ENCODE measurements around the gene EIF4G3.
"Not testable (repeated sequence)": the region's sequence is repeated elsewhere in the genome, so short reads cannot be mapped to it uniquely, and the experiment has no call there.

EIF4G3 gene

GRCh38 chr1:21188235-21188634 is 11.5 kb upstream of the EIF4G3 start:
- DNase-seq: no peak

- no peak for DNase-seq
These were observed 8.6 kb upstream of the EIF4G3 start for GRCh38 chr1:21185221-21185731.

DNA sequence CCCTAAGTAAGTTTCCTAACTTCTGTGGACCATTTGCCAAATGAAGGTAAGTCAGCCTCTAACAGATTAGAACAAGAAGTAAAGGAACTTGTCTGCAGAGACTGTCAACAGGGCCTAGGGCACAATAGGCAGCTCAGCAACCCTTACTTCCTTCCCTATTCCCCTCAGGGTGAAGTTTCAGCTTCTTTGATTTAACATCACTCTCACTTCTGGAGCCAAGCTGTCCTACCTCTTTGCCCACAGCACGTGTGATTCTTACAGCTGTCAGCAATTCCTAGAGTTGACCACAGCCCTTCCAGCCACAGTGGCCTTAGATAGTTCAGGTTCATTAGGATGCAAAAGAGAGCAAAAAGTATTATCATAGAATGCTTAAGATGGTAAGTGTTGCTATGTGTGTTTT is 7.6 kb upstream of the EIF4G3 start:
- DNase-seq: peak in 1 of 2 donors; percentile 29

DNA sequence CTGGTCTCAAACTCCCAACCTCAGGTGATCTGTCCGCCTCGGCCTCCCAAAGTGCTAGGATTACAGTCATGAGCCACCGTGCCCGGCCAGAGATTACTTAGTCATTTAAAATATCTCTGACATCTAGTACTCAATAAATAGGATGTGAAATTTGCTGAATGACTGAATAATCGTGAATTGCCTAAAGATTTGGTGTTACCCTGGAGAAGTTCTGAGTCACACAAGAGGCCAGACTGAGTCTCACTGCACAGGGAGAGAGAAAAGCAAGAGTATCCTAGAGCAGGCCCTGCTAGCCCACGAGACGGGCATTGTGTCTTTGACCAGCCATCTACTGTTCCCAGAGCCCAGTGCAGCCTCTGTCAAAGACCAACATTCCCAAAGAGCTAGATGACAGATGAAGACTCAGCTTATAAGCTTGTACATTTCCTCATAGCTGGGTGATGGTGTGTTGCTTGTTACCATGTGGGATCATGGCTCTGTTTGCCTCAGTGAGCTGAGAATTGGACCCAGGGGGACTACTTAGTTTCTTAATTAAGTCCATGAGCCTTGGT is 5.6 kb upstream of the EIF4G3 start:
- no peak for DNase-seq

- not testable (repeated sequence) for DNase-seq
These were observed 1.6 kb upstream of the EIF4G3 start for GRCh38 chr1:21178271-21178670.

GRCh38 chr1:21175670-21176581 is 771 bp downstream of the EIF4G3 start:
- DNase-seq: peak; percentile 34 to 53

GRCh38 chr1:21175324-21175669 is 1.4 kb downstream of the EIF4G3 start:
- peak; percentile 58 to 68 for DNase-seq

DNA sequence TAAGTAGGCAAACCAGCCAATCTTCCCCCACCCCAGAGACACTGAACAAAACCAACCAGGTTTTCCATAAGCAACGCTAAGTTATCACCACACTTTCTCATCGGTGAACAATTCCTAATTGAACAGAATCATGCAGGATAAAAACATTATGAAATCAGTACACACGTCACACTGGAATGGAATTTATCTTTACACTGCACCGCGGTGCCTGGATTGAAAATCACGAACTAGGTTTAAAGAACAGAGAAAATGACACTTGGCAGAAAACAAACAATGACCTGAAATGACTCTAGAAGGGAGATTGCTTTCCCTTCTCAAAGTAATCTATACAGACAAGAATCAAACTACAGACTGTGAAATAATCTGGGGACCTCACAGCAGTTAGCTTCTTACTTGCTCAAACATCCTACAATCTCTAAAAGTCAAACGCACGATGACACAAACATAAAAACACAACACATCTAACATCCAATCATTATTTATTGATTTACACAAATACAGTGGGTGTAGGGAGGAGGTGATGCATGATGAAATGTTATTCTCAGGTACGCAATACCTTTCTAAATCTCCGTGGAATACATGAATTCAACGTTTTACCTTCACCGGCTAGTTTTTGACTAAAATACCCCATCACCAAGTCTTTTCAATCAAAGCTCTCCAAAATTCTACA is 1.9 kb downstream of the EIF4G3 start:
- DNase-seq: no peak

DNA sequence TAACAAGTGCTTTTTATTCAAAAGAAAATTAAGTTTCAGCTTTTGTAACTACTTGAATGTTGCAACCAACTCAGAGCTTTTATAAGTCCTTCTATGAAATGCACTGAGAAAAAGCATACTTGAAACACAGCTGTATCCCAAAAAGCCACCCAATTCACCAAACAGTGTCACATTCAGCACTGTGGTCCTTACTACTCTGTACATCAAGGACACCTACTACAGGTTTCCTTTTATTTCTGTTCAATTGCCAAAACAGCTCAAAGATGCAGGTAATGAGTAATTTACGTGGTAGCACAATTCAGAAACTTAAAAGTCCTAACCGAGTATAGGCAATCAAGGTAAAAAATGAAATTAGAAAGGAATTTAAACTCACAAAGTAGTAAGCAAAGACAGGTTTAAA is 2.5 kb downstream of the EIF4G3 start:
- DNase-seq: no peak

DNA sequence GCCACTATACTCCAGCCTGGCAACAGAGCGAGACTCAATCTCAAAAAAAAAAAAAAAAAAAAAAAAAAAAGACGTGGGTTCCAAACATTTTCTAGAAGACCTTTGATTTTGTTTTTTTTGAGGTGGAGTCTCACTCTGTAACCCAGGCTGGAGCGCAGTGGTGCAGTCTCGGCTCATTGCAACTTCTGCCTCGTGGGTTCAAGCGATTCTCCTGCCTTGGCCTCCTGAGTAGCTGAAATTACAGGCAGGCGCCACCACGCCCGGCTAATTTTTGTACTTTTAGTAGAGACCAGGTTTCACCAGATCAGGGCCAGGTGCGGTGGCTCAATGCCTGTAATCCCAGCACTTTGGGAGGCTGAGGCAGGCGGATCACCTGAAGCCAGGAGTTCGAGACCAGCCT is 3.6 kb downstream of the EIF4G3 start:
- not testable (repeated sequence) for DNase-seq

DNA sequence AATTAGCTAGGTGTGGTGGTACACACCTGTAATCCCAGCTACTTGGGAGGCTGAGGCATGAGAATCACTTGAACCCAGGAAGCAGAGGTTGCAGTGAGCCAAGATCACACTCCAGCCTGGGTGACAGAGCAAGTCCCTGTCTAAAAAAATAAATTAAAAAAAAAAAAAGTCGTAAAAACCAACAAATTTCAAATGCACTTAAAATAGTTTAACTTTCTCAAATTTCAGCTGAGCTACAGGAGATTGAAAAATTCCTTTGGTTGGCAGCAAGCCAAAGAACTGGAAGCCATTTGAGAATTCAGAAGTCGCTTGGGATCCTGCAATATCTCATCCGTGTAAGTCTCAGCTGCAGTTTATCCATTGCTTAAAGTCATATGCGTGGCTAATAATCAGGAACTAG is 5.9 kb downstream of the EIF4G3 start:
- DNase-seq: not testable (repeated sequence)

- DNase-seq: no peak
These were observed 8.3 kb downstream of the EIF4G3 start for GRCh38 chr1:21168444-21168843.

- DNase-seq: no peak
These were observed 11.1 kb downstream of the EIF4G3 start for GRCh38 chr1:21165646-21166045.

DNA sequence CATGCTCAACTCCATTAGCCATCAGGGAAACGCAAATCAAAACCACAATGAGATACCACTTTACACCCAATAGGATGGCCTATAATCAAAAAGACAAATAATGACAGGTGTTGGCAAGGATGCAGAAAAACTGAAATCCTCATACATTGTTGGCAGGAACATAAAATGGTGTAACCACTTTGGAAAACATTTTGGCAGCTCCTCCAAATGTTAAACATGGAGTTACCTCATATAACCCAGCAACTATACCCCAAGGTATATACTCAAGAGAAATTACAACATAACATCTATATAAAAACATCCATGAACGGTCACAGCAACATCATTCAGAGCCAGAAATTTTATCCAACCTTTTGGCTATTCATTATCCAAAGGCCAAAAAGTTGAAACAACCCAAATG is 11.6 kb downstream of the EIF4G3 start:
- DNase-seq: no peak

DNA sequence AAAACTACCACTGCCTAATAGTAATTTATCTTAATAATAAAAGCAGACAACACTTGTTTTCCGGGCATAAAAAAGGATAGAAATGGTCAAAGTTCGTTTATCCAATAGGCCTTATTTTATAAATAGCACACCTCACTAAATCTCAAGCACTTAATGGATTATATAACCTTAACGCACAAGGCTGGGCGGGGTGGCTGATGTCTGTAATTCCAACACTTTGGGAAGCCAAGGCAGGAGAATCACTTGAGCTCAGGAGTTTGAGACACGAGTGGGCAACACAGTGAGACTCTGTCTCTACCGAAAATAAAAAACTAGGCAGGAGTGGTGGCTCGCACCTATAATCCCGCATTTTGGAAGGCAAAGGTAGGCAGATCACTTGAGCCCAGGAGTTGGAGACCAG is 12.4 kb downstream of the EIF4G3 start:
- DNase-seq: no peak

DNA sequence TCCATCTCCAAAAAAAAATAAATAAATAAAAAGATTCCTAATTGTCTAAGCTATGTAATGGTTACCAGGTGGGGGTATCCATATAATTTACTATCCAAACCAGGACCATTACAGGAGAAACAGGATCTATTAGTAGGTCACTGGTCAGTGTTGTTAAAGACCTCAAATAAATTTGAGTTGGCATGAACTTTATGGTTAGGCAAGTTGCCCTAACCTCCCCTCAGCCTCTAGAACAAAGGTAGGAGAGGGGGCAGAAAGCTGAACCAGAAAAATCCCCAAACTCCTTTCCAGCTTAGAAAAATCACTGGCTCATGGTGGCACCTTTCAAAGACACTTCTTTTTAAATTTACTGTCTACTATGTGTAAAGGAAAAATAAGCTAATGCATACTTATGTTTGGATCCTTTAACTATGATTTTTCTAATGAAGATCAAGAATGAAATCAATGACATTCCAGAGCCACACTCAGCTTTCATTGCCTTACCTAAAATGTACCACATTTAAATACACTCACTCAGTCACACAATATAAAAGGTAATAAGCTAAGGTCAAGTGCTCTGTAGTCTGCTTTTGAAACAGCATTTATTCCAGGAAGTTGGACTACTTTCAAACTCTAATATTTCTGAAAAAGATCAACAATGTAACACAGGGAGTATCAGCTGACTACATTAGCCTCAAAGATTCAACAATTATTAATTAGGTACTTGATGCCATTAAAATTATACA is 13.8 kb downstream of the EIF4G3 start:
- DNase-seq: no peak

- no peak for DNase-seq
These were observed 14.9 kb downstream of the EIF4G3 start for GRCh38 chr1:21161842-21162241.

DNA sequence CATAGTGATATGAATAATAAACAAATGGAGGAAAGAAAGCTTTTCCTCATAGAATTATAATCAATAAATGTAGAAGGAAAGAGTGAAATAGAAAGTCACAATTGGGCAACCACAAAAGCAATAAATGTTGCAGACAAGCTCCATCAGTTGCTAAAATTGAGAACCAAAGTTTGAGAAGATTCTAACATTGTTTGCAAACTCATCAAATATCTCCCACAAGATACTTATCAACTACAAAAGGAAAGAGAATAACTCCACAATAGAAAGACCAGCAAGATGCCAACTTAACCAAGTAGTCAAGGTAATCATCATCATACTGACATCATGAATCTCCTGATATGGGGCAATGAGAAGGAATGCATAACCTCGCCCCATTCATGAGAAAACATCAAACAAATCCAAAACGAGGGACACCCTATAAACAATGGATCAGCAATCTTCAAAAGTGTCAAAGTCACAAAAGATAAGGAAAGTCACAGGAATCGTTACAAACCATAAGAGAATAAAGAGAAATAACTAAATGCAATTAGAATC is 16.4 kb downstream of the EIF4G3 start:
- no peak for DNase-seq

DNA sequence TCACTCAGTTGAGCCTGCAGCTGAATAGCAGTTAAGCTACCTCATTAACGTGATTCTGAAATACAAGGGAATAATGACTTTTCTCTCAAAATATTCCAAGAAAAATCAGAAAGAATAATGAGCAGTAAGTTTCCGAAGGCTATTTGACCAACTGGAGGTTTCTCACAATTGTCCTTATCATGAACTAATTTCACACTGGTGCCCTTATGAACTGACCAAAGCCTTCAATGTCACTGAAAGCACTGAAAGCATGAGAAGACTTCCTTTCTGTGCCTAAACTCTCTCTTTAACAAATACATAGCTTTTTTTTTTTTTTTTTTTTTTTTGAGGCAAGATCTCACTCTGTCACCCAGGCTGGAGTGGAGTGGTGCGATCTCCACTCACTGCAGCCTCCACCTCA is 18.8 kb downstream of the EIF4G3 start:
- DNase-seq: no peak

DNA sequence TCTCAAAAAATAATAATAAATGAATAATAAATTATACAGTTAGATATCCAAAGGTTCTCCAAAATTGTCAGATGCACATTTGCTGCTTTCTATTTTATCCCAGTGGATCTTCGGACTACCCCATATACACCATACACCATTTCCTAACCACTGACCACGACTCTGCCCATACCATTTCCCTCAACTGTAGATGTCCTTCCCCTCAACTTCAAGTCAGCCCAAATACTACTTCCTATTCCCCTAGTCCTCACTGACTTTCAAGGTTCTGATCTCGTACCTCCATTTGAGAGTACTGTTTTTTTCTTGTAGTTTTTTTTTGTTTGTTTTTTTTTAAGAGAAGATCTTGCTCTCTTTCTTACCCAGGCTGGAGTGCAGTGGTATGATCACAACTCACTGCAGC is 19.6 kb downstream of the EIF4G3 start:
- DNase-seq: no peak

DNA sequence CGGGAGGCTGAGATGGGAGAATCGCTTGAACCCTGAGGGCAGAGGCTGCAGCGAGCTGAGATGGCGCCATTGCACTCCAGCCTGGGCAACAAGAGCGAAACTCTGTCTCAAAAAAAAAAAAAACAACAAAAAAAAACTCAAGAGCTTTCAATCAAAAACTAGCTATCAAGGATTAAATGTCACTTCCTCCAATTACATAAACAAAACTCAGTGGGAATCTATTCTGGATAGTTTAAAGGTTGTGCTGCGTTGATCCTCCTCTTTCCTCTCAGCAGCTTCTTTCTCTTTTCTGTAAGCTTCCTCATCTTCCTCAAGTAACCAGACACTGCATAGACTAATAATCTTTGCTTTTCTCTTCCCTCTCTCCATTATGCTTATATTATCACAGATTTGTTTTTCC is 20.7 kb downstream of the EIF4G3 start:
- no peak for DNase-seq

- DNase-seq: no peak
These were observed 22.0 kb downstream of the EIF4G3 start for GRCh38 chr1:21154717-21155116.

GRCh38 chr1:21153388-21153787 is 23.3 kb downstream of the EIF4G3 start:
- no peak for DNase-seq
